ENCODE data around the gene MYT1. TPM values are rescaled to one million over a fixed set of nuclear protein-coding genes. Genes with fewer than 3 reads are reported as not detected.

The MYT1 gene
- total and polyA plus RNA-seq, 2 of the 13 experiments (the other 11 are each of a cell fraction or from before 2014, with no cell fraction given), result 0.58 to 2.5 TPM

- TF ChIP-seq RERE (CRISPR knock-in tag; IDR thresholded peaks at IDR 0.05; ENCODE audit: low read depth), result no peak
- TF ChIP-seq ZNF225 (CRISPR knock-in tag; IDR thresholded peaks at IDR 0.05), result no peak
- no peak for TF ChIP-seq CCAR2 (optimal IDR thresholded peaks at IDR 0.05; ENCODE audit: low read depth, low read length)
- TF ChIP-seq ATF6 (CRISPR knock-in tag; conservative IDR thresholded peaks at IDR 0.05), result no peak
- TF ChIP-seq ZNF75D (CRISPR knock-in tag; IDR thresholded peaks at IDR 0.05; ENCODE audit: borderline replicate concordance), result no peak
- TF ChIP-seq PTBP1 (IDR thresholded peaks at IDR 0.05; ENCODE audit: low read depth, low read length, poor library complexity, severe bottlenecking), result no peak
- peak; percentile 74 for TF ChIP-seq PAXIP1 (CRISPR knock-in tag; conservative IDR thresholded peaks at IDR 0.05)
- TF ChIP-seq MYC (CRISPR knock-in tag; IDR thresholded peaks at IDR 0.05; ENCODE audit: borderline replicate concordance), result no peak
- TF ChIP-seq NFYC (CRISPR knock-in tag; IDR thresholded peaks at IDR 0.05), result no peak
- no peak for TF ChIP-seq ZNF770 (CRISPR knock-in tag; IDR thresholded peaks at IDR 0.05)
- no peak for TF ChIP-seq SOX13 (IDR thresholded peaks at IDR 0.05)
- no peak for TF ChIP-seq SOX13 (CRISPR knock-in tag; conservative IDR thresholded peaks at IDR 0.05 in 1 of 2, IDR thresholded peaks at IDR 0.05 in 1 of 2)
- TF ChIP-seq ZNF274 (CRISPR knock-in tag; IDR thresholded peaks at IDR 0.05), result no peak
Observed at GRCh38 chr20:64234291-64234791, 70.1 kb downstream of the MYT1 start (continued).

Data from HepG2 (cell line).